Measurements from ENCODE around the gene SLC7A5.
A peak's percentile ranks its signal among the peaks of the same experiment; 100 is the strongest.
"Not testable (repeated sequence)": the region's sequence is repeated elsewhere in the genome, so short reads cannot be mapped to it uniquely, and the experiment has no call there.

Gene SLC7A5

GRCh38 chr16:87834668-87835473, 34.4 kb downstream of the SLC7A5 start:
- H3K27ac Mint-ChIP-seq: no peak overlapping the region
- H3K4me1 Mint-ChIP-seq: peaks cover 5% of the 10 kb centered on the region
- H3K9me3 Mint-ChIP-seq: no peaks in the 10 kb centered on the region
- no peak for DNase-seq
- H3K4me3 Mint-ChIP-seq: no peak overlapping the region
- no peaks in the 10 kb centered on the region for H3K27me3 Mint-ChIP-seq
- peaks cover 33% of the 10 kb centered on the region for H3K36me3 Mint-ChIP-seq
- CTCF ChIA-PET: no interaction called here

DNA sequence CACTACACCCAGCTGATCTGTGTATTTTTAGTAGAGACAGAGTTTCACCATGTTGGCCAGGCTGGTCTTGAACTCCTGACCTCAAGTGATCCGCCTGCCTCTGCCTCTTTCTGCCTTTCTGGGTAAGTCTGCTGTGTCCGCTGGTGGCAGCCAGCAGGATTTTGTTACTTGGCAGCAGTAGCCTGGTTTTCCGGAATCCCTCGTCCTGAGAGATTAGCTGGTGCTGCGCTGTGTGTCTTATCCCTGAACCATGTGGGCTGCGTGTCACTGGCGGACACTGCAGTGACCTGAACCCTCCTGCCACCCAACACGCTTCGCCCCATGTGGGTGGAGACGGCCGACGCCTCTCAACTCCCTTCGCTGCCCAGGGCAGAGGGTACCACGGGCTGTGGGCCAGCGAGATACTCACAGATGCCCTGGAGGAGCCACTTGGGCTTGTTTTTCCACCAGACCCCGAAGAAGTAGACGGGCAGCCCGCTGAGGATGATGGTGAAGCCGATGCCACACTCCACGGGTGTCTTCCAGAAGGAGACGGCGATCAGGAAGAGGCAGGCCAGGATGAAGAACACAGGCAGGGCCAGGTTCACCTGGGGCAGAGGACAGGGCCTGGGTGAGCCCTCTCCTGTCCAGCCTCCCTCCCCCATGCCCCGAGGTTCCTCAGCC, 35.2 kb downstream of the SLC7A5 start:
- H3K27ac Mint-ChIP-seq: no peak overlapping the region
- CTCF ChIA-PET: interaction anchor here (1.3 to 1.7 kb wide), 2 partner anchors 37 to 55 kb away, joined by 3 read pairs; no protein-coding TSS in a partner anchor
- H3K4me3 Mint-ChIP-seq: no peak overlapping the region
- H3K36me3 Mint-ChIP-seq: peaks cover 34% of the 10 kb centered on the region
- DNase-seq: no peak
- H3K4me1 Mint-ChIP-seq: peaks cover 5% of the 10 kb centered on the region
- H3K9me3 Mint-ChIP-seq: no peaks in the 10 kb centered on the region
- H3K27me3 Mint-ChIP-seq: no peaks in the 10 kb centered on the region

GRCh38 chr16:87833548-87833947, 35.8 kb downstream of the SLC7A5 start:
- no peaks in the 10 kb centered on the region for H3K27me3 Mint-ChIP-seq
- no peak for DNase-seq
- H3K36me3 Mint-ChIP-seq: peaks cover 33% of the 10 kb centered on the region
- no peak overlapping the region for H3K27ac Mint-ChIP-seq
- CTCF ChIA-PET: interaction anchor here (1.3 to 1.7 kb wide), 2 partner anchors 38 to 54 kb away, joined by 3 read pairs; no protein-coding TSS in a partner anchor
- H3K9me3 Mint-ChIP-seq: no peaks in the 10 kb centered on the region
- peaks cover 5% of the 10 kb centered on the region for H3K4me1 Mint-ChIP-seq
- H3K4me3 Mint-ChIP-seq: no peak overlapping the region

- no peak overlapping the region for H3K27ac Mint-ChIP-seq
- DNase-seq: no peak
- no peaks in the 10 kb centered on the region for H3K27me3 Mint-ChIP-seq
- CTCF ChIA-PET: interaction anchor here (1.3 to 1.7 kb wide), 2 partner anchors 38 to 53 kb away, joined by 3 read pairs; no protein-coding TSS in a partner anchor
- no peaks in the 10 kb centered on the region for H3K9me3 Mint-ChIP-seq
- H3K36me3 Mint-ChIP-seq: peaks cover 30% of the 10 kb centered on the region
- no peak overlapping the region for H3K4me3 Mint-ChIP-seq
- peaks cover 5% of the 10 kb centered on the region for H3K4me1 Mint-ChIP-seq
Observed at GRCh38 chr16:87832741-87833502, 36.4 kb downstream of the SLC7A5 start.

DNA sequence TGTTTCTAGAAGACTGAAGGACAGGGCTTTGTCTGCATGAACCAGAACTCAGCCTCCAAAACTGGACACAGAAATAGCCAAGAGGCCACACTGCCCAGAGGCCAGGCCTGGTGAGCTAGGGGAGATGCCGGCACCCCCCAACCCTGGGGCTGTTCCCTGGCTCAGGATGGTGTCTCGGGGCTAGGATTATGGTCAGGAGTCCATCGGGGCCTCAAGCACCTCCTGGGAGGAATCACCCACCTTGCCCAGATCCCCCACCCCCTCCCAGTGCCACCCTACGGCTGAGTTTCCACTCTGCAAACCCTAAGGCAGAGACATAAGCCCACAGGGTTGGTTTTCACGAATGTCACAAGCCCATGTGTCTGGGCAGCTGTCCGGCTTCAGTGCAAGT, 37.2 kb downstream of the SLC7A5 start:
- no peak overlapping the region for H3K4me3 Mint-ChIP-seq
- H3K36me3 Mint-ChIP-seq: peaks cover 26% of the 10 kb centered on the region
- H3K27ac Mint-ChIP-seq: no peak overlapping the region
- peaks cover 3% of the 10 kb centered on the region for H3K4me1 Mint-ChIP-seq
- no peaks in the 10 kb centered on the region for H3K27me3 Mint-ChIP-seq
- CTCF ChIA-PET: no interaction called here
- no peak for DNase-seq
- H3K9me3 Mint-ChIP-seq: no peaks in the 10 kb centered on the region

GRCh38 chr16:87831421-87832136, 37.7 kb downstream of the SLC7A5 start:
- H3K9me3 Mint-ChIP-seq: no peaks in the 10 kb centered on the region
- peak overlapping the region; percentile 68 for H3K27ac Mint-ChIP-seq
- H3K36me3 Mint-ChIP-seq: peaks cover 24% of the 10 kb centered on the region
- no peak for DNase-seq
- no peaks in the 10 kb centered on the region for H3K27me3 Mint-ChIP-seq
- CTCF ChIA-PET: no interaction called here
- peaks cover 2% of the 10 kb centered on the region for H3K4me1 Mint-ChIP-seq
- H3K4me3 Mint-ChIP-seq: no peak overlapping the region

- H3K4me1 Mint-ChIP-seq: no peaks in the 10 kb centered on the region
- H3K4me3 Mint-ChIP-seq: no peak overlapping the region
- H3K27me3 Mint-ChIP-seq: no peaks in the 10 kb centered on the region
- H3K9me3 Mint-ChIP-seq: no peaks in the 10 kb centered on the region
- CTCF ChIA-PET: no interaction called here
- peak overlapping the region; percentile 52 for H3K27ac Mint-ChIP-seq
- DNase-seq: no peak
- H3K36me3 Mint-ChIP-seq: peaks cover 20% of the 10 kb centered on the region
Observed at GRCh38 chr16:87830673-87831420, 38.5 kb downstream of the SLC7A5 start.

GRCh38 chr16:87829988-87830672, 39.2 kb downstream of the SLC7A5 start:
- no peak overlapping the region for H3K4me3 Mint-ChIP-seq
- CTCF ChIA-PET: no interaction called here
- H3K9me3 Mint-ChIP-seq: no peaks in the 10 kb centered on the region

DNA sequence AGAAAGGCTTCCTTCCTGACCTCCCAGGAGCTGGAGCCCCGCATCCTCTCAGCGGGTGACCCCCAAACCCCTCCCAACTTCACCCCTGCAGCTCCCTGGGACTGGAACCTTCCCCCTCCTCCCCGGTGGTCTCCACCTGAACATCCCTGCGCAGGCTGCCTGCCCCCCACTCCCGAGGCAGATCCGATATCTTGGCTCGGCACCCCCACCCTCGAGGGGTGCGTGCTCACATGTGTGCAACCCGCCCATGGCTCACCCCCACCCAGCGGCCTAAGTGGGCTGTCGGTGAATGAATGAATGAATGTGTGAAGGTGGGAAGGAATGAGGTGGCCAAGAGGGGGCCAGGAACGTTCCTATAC, 39.7 kb downstream of the SLC7A5 start:
- no peak overlapping the region for H3K27ac Mint-ChIP-seq
- CTCF ChIA-PET: no interaction called here
- H3K9me3 Mint-ChIP-seq: no peaks in the 10 kb centered on the region

More at GRCh38 chr16:87829988-87830672, 39.2 kb downstream of the SLC7A5 start:
- no peaks in the 10 kb centered on the region for H3K4me1 Mint-ChIP-seq
- no peak for DNase-seq
- no peak overlapping the region for H3K27ac Mint-ChIP-seq
- H3K36me3 Mint-ChIP-seq: peaks cover 20% of the 10 kb centered on the region
- H3K27me3 Mint-ChIP-seq: no peaks in the 10 kb centered on the region

GRCh38 chr16:87828907-87829621, 40.2 kb downstream of the SLC7A5 start:
- Mint-ChIP-seq H3K4me3 (no peak overlapping the region), H3K9me3 (no peaks in the 10 kb centered on the region), H3K36me3 (peaks cover 19% of the 10 kb centered on the region), H3K27me3 (peaks cover 6% of the 10 kb centered on the region), H3K4me1 (no peaks in the 10 kb centered on the region), H3K27ac (peak overlapping the region; percentile 19)
- DNase-seq: no peak
- CTCF ChIA-PET: interaction anchor here (0.8 to 1.1 kb wide), 2 partner anchors 42 to 50 kb away, joined by 3 to 4 read pairs; no protein-coding TSS in a partner anchor

More for the DNA sequence above, 39.7 kb downstream of the SLC7A5 start:
- H3K27me3 Mint-ChIP-seq: peaks cover 3% of the 10 kb centered on the region
- peaks cover 19% of the 10 kb centered on the region for H3K36me3 Mint-ChIP-seq
- no peak for DNase-seq
- H3K4me1 Mint-ChIP-seq: no peaks in the 10 kb centered on the region
- H3K4me3 Mint-ChIP-seq: no peak overlapping the region

GRCh38 chr16:87828071-87828906, 41.0 kb downstream of the SLC7A5 start:
- no peak for DNase-seq
- peak overlapping the region; percentile 19 for H3K27ac Mint-ChIP-seq
- peaks cover 19% of the 10 kb centered on the region for H3K36me3 Mint-ChIP-seq

DNA sequence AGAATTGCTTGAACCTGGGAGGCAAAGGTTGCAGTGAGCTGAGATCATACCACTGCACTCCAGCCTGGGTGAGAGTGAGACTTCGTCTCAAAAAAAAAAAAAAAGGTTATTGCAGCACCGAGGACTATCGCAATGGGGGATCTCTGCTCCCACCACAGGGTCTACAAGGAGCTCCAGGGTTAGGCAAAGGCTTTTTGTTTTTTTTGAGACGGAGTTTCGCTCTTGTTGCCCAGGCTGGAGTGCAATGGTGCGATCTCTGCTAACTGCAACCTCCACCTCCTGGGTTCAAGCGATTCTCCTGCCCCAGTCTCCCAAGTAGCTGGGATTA, 41.8 kb downstream of the SLC7A5 start:
- CTCF ChIA-PET: interaction anchor here (1.4 kb wide), 1 partner anchor 22 kb away, joined by 4 read pairs; no protein-coding TSS in a partner anchor
- not testable (repeated sequence) for DNase-seq, H3K4me3 Mint-ChIP-seq, H3K9me3 Mint-ChIP-seq, H3K27ac Mint-ChIP-seq, H3K4me1 Mint-ChIP-seq
- Mint-ChIP-seq H3K36me3 (peaks cover 18% of the 10 kb centered on the region), H3K27me3 (peaks cover 18% of the 10 kb centered on the region)

More at GRCh38 chr16:87828071-87828906, 41.0 kb downstream of the SLC7A5 start:
- CTCF ChIA-PET: interaction anchor here (0.8 to 1.4 kb wide), 3 partner anchors 21 to 49 kb away, joined by 3 to 4 read pairs (median 4); no protein-coding TSS in a partner anchor
- peaks cover 11% of the 10 kb centered on the region for H3K27me3 Mint-ChIP-seq
- no peaks in the 10 kb centered on the region for H3K4me1 Mint-ChIP-seq
- no peaks in the 10 kb centered on the region for H3K9me3 Mint-ChIP-seq
- H3K4me3 Mint-ChIP-seq: no peak overlapping the region

Measured in activated naive CD4-positive, alpha-beta T cell treated with anti-CD3 and anti-CD28 coated beads, Interleukin-2, amount 10 ng/mL, durations not matched to agents 7 days and 5 days (primary cell).